ENCODE results near the gene CBX2.

CBX2 gene

DNA sequence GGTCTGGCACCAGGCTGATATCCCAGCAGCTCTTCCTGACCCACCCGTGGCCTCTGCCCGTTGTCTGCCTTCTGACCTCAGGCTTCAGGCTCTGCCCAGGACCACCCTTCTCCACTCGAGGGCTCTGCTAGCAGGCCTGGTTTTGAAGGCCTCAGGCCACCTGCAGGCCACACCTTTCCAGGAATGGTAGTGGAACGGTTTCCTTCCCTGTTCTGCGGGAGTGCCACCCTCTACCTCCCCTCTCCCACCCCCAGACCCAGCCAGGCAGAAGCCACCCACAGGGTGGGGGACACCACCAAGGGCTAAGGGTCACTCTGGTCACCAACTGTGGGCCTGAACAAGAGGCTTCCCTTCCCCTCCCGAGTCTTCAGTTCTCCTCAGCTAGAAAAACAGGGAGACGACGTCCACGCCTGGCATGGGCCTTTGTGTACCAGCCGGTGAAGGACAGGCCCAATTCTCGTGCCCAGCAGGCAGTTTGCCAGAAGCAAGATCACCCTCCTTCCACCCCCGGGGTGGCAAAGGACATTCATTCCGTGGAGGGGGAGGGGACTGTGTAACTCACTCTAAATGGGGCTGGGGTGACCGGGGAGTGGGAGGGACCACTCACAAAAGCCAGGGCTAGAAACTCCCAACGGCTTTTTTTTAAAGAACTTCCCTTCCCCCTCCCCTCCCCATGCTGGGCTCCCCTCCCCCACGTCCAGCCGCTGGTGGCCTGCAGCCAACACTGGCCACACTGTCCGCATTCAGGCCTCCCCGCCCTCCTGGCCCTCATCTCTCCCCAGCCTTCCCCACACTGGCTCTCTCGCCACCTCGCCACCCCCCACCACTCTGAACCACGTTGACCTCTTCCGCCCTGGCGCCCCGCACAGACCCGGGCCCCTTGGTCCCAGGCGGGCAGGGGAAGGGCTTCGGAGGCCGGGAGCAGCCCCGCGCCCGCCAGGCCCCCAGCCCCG is 53.6 kb downstream of the CBX2 start:
- DNase-seq = no peak

DNA sequence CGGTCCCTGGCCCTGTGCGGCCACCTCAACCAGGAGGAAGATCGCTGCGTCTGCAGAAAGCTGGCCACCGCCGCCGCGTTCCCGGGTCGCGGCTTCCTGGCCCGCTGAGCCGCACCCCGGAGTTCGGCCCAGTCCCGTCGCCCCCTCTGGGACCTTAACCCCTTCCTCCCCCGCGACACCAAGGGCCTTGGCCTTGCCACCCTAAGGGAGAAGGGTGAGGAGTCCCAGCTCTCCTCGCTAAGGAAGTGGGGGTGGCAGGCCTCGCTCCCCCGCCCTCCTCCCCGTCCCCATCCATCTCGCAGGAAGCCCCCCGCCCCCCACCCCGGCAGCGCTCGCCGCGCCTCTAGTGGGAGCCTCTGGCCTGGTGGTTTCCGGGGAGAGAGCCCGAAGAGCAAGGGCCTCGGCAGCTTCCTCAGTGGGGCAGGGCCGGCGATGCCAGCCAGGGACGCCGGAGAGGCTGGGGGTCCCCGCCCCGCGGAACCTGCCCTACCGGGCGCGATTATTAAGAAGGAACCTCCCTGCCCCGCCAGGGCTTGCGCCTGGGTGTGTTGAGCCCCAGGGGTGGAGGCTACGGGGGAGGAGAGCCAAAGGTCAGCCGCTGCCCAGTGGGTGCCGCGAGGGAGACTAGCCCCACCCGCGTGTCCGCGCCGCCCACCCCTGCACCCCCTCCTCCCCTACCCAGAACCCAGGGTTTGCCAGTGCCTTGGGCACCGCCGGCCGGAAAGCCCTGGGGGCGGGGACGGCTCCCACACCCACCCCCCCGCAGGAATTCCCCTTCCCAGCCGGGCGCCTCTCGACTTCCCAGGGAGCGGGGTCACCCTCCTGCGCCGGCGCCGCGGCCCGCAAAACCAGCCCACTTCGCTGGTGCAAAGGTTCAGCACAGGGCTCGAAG is 54.5 kb downstream of the CBX2 start:
- DNase-seq = no peak

DNA sequence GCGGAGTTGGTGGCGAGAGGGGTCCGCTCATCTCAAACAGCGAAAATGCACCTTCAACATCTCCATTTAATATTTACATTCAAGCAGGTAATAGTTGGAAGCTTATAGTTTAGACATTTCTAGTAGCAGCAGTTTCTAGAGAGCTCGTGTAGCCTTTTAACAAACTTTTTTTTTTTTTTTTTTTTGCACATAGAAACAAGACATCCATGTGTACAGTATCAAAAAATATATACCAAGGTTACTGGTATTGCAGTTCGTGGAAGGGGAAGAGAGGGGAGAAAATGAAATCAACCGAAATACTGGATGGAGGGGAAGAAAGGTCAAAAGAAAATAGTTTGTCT is 55.1 kb downstream of the CBX2 start:
- no peak for DNase-seq

DNA sequence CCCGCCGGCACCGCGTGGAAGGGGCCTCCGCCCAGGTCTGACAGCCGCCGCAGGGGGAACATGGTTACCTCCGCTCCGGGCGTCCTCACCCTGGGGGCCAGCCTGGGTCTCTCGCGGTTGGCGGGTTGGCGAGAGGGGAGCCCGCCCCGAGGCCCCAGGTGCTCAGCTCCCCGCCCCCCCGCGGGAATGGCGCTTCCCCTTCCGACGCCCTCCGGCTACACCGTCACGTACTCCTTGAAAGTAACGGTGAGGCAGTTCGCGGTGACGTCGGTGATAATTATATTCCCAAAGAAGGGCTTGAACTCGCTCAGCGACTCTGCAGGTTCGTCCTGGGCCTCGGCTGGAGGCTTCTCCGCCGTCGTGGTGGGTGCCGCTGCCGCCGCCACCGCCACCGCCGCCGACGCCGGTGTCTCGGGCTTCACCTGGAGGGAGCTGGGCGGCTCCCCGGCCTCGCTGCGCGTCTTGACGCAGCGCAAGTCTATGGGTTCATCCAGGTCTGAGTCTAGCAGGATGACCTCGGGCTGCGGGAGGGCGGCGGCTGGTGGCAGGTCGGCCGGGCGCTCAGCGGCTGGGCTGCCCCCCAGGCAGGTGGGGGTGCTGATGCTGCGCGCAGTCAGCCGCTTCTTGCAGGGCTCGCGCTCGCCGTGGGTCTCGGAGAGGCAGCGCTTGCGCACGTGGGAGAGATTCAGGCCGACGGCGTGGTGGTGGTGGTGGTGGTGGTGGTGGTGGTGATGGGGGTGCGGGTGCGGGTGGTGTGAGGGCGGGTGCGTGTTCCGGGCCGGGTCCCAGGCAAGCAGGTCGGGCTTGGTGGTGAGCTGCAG is 56.0 kb downstream of the CBX2 start:
- DNase-seq = no peak

DNA sequence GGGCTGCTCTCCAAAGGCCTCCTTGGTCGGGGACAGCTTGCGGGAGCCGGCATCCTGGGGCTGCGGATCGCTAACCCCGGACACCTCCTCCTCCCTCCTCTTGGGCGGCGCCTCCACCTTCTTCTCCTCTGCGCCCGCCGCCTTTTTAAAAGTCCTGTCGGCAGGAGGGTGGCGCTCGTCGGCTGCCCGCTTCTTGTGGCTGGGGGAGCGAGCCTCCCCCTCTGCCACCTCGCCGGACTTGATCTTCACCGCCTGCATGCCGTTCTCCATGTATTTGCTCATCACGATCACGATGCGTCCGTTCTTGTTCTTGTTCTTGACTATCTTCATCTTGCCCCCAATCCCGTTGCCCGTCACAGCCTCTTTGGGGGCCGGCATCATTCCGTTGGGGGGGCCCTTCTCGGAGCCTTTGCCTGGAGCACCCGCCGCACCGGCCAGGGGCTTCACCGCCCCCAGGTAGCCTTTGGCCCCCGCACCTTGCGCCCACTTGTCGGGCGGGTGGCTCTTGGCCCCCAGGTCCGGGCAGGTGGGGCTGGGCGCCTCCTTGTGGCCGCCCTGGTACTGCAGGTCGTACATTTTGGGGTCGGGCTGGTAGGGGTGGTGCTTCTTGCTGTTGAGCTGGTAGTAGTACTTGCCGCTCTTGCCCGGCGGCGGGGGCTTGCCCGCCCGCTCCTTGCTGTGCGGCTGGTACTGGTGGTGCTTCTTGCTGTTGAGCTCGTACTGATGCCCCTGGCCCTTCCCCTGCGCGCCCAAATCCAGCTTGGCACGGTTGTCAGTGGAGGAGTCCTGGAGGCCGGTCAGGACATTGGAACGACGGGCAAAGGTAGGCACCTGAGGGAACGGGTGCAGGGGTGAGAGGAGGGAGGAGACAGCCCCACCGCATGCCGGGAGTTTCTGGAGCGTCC is 56.9 kb downstream of the CBX2 start:
- DNase-seq = no peak

DNA sequence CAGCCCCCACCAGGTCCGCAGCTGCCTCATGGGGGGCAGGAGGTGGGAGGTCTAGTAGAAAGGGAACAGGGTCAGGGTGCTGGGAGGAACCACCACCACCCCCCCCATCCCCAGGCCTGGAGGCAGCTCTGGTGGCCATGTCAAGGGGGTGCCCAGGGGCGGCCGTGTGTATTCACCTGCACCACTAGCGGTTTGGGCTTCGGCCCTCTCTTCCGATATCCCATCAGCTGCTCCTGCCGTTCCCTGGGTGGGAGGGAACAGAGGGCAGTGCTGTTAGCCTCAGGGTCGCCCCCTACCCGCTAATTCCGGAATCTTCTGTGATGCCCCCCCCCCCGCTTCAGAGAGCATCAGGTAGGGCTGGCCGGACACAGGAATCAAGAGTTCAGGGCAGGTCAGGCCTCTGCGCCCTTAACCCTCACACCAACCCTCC is 57.5 kb downstream of the CBX2 start:
- no peak for DNase-seq

DNA sequence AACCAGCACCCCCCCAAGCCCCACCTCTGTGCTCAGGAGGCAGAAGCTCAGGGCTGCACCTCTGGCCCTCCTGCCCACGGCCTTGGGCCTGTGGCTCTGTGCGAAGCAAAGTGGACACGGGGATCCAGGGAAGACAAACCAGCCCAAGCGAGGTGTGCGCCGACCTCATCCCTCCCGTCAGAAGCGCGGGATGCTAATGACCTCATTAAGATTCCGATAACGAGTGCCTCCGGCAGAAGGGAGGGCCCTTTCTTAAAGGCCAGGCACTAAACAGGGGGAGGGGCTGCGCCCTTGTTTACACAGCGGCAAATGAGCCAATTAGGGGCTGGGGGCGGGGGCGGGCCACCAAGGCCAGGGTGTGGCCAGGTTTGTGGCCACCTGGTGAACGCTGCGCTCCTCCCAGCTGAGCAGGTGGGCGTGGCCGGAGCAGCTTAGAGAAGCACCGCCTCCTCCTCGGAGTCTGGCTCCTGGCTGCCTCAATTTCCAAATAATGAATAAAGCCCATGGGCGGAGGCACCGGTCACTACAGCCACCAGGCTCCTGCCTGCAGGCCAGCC is 58.1 kb downstream of the CBX2 start:
- no peak for DNase-seq

DNA sequence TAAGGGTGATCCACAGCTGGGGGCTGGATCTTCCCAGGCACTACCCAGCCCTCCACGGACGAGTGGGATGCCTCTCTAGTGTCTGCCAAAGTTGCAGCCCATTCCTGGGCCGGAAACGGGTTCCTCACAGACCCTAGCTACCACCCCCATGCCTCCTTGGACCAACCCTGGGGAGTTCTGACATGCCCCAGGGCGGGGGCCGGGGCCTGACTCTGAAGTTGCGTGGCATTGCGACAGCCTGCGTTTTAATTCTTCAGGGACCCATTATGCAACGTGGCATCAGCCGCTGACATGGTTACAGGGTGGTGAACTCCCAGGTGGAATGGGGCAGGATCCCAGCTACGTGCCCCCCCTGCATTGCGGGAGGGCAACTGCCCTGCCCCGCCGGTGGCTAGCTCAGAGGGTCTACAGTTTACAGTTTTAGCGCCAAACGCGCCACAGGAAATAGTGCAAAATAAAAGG is 58.6 kb downstream of the CBX2 start:
- DNase-seq = no peak

DNA sequence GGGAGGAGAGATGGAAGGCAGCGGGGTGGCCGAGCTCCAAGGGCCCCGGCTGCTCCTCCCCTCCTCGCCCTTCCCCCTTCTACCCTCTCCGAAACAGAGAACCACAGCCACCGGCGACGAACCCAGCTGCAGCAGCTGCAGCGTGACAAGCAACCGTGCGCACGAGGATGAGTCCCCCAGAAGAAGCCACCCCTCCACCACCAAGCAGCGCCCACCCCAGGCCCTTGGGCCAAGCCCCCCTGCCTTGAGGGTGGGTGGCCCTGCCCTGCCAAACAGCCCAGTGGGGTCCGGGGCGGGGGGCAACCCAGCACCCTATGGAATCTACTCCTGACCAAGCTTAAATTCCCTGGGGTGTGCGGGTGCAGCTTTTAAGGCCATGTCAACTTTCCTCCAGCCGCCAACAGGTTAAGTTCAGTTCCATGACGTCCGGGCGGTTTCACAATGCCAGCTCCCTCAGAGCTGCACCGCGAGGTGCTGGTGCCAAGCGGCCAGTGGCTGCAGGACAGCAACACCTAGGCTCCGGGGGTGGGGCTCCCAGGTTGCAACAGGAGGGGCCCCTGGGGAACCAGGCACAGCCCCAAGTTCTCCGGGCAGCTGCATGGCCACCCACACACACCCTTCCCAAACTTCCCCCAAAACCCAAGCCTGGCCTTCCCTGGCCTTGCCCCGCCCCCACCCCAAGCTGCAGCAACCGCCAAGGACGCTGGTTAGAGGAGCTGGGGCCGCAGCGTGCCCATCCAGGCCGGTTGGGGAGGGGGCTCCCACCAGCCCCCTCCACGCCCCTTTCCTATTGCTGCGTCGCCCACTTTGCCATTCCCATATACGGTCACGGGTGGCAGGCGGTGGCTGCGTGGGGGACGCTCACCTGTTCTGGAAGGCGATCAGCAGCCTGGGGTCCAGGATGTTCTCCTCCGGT is 59.3 kb downstream of the CBX2 start:
- no peak for DNase-seq
